Hematopoietic multipotent progenitor cell treated with erythropoietin and hydrocortisone succinate and interleukin-3 and kit ligand, for 15 days (in vitro differentiated cells): ENCODE results near the gene MORN5.

Source experiments
- DNase-seq: peaks from one replicate; pipeline ENCODE4 v3.0.0-alpha.2; 2015; ENCODE audit warnings: low spot score

MORN5 gene

DNA sequence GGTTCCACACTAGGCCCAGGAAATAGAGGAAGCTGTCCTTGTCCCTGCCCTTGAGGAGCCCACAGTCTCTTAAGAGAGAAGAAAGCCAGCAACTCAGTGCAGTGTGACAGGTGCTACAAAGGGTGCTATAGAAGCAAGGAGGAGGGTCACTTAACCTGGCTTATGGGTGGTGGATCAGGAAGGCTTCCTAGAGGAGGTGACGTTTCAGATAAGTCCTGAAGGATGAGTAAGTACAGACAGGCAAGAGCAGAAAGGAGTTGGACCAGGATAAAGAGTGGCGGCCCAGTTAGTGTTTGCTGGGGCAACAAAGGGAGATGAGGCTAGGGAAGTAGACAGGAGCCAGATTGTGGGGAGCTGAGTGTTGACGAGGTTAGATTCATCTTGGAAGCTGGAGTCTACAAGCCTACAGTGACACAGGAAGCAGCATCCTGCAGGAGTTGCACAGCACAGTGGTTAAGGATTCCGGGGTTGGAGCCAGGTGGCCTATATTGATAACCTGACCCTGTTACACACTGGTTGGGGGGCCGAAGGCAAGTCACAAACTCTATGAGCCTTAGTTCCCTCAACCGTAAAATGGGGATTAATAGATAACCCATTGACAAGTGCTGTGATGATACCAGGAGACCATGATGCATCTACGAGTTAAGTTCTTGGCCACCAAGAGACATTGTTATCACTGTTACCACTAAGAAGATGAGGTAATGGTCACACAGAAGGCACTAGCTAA, 74.5 kb downstream of the MORN5 start:
- DNase-seq: no peak

GRCh38 chr9:122236681-122237080, 77.0 kb downstream of the MORN5 start:
- DNase-seq: no peak

- no peak for DNase-seq
These were observed 80.0 kb downstream of the MORN5 start for GRCh38 chr9:122239722-122240121.

DNA sequence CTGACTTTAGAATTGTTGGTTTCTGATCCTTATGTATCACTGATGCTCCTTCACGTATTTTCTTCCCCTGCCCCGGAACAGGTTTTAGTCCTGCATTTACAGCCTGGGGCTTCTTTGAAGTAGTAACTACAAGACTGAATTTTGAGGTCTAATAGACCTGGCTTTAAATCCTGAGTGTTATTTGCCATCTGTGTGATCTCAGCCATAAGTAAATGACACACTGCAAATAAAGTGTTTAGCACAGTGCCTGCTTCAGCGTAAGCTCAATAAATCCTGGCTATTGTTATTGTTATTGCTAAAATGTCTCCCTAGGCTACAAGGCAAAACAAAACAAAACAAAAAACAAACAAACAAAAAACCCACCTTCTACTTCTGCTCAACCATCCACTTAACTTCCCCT, 84.6 kb downstream of the MORN5 start:
- DNase-seq: no peak

GRCh38 chr9:122246666-122247065, 87.0 kb downstream of the MORN5 start:
- DNase-seq: no peak

GRCh38 chr9:122248448-122248865, 88.7 kb downstream of the MORN5 start:
- DNase-seq: no peak
